ENCODE results near the gene SERPINA12.

GRCh38 chr14:94446126-94446525 is 63.1 kb downstream of the SERPINA12 start:
- no peak for TF ChIP-seq CTCF (IDR thresholded peaks at IDR 0.05)
- TF ChIP-seq POLR2AphosphoS5 (IDR thresholded peaks at IDR 0.05): no peak
